Middle frontal gyrus (tissue), 1 donor: Measurements from ENCODE around the gene PHRF1.
"Not testable (repeated sequence)": the region's sequence is repeated elsewhere in the genome, so short reads cannot be mapped to it uniquely, and the experiment has no call there.

Source experiments
- DNase-seq: peaks from one replicate; pipeline ENCODE4 v3.0.0-alpha.2; 2015; ENCODE audit warnings: low spot score; ENCODE audit errors: extremely low spot score

PHRF1 gene

GRCh38 chr11:650482-650881, 74.2 kb downstream of the PHRF1 start:
- no peak for DNase-seq

GRCh38 chr11:653136-653535, 76.9 kb downstream of the PHRF1 start:
- not testable (repeated sequence) for DNase-seq

GRCh38 chr11:653837-654236, 77.6 kb downstream of the PHRF1 start:
- DNase-seq = no peak

GRCh38 chr11:654444-654843, 78.2 kb downstream of the PHRF1 start:
- DNase-seq = not testable (repeated sequence)

- DNase-seq = no peak
These were observed 78.9 kb downstream of the PHRF1 start for GRCh38 chr11:655036-655726.

- DNase-seq = no peak
These were observed 80.2 kb downstream of the PHRF1 start for GRCh38 chr11:656426-656825.

- DNase-seq = no peak
These were observed 80.6 kb downstream of the PHRF1 start for GRCh38 chr11:656866-657265.

- no peak for DNase-seq
These were observed 81.4 kb downstream of the PHRF1 start for GRCh38 chr11:657691-658126.

GRCh38 chr11:659532-660085, 83.3 kb downstream of the PHRF1 start:
- no peak for DNase-seq

- DNase-seq = no peak
These were observed 84.0 kb downstream of the PHRF1 start for GRCh38 chr11:660281-660680.

- no peak for DNase-seq
These were observed 84.6 kb downstream of the PHRF1 start for GRCh38 chr11:660681-661444.
